RWPE2 (cell line): Measurements from ENCODE around the gene CDC42EP1.

ENCODE experiments used
- ATAC-seq: fragments of 200-7000 bp; cut with Tn5 transposase; 3 replicates; pipeline ENCODE4 v1.9.1; 2021; ENCODE audit warnings: low read depth
- DNase-seq: peaks from one replicate; pipeline ENCODE4 v3.0.0-alpha.2; 2020; ENCODE audit warnings: low spot score
- H3K27ac ChIP-seq: fragments of 450-650 bp; 2 replicates; pipeline ENCODE4 v1.5.1; 2017; ENCODE audit warnings: mild to moderate bottlenecking; ENCODE audit not compliant: poor library complexity, severe bottlenecking
- H3K27me3 ChIP-seq: fragments of 250-450 bp; sonication (Bioruptor Pico); 2 replicates; pipeline ENCODE4 v1.5.1; 2021; ENCODE audit warnings: mild to moderate bottlenecking, moderate library complexity; ENCODE audit not compliant: insufficient read depth, poor library complexity, severe bottlenecking
- H3K36me3 ChIP-seq: fragments of 250-450 bp; sonication (Bioruptor Pico); 2 replicates; pipeline ENCODE4 v1.5.1; 2020; ENCODE audit warnings: low read depth, mild to moderate bottlenecking, moderate library complexity
- H3K4me1 ChIP-seq: fragments of 250-450 bp; sonication (Bioruptor Pico); 2 replicates; pipeline ENCODE4 v1.5.1; 2021; ENCODE audit warnings: mild to moderate bottlenecking, moderate library complexity; ENCODE audit not compliant: insufficient read depth, poor library complexity, severe bottlenecking
- H3K4me3 ChIP-seq: fragments of 250-450 bp; sonication (Bioruptor Pico); 2 replicates; pipeline ENCODE4 v1.5.1; 2021; ENCODE audit warnings: mild to moderate bottlenecking, moderate library complexity; ENCODE audit not compliant: severe bottlenecking
- H3K9me3 ChIP-seq: fragments of 250-450 bp; sonication (Bioruptor Pico); 2 replicates; pipeline ENCODE4 v1.5.1; 2021; ENCODE audit warnings: mild to moderate bottlenecking, moderate library complexity; ENCODE audit not compliant: severe bottlenecking
- CTCF ChIP-seq: fragments of 450-650 bp; IDR thresholded peaks from one replicate; pipeline ENCODE4 v1.5.1; 2017; ENCODE audit warnings: mild to moderate bottlenecking, moderate library complexity; ENCODE audit not compliant: poor library complexity, severe bottlenecking

Gene CDC42EP1

GRCh38 chr22:37616201-37617083 lies 56.2 kb downstream of the CDC42EP1 start:
- no peak overlapping the region for H3K27ac ChIP-seq
- H3K4me1 ChIP-seq: no peaks in the 10 kb centered on the region
- peaks cover 46% of the 10 kb centered on the region for H3K36me3 ChIP-seq
- H3K9me3 ChIP-seq: no peaks in the 10 kb centered on the region
- TF ChIP-seq CTCF: no peak
- ATAC-seq (0 out of 3 replicates have a peak, but pooled peaks have one; percentile 20), DNase-seq (no peak)
- H3K27me3 ChIP-seq: no peaks in the 10 kb centered on the region
- H3K4me3 ChIP-seq: no peak overlapping the region

GRCh38 chr22:37617431-37617830 lies 57.2 kb downstream of the CDC42EP1 start:
- no peak for TF ChIP-seq CTCF
- H3K27ac ChIP-seq: no peak overlapping the region
- peaks cover 47% of the 10 kb centered on the region for H3K36me3 ChIP-seq
- no peaks in the 10 kb centered on the region for H3K9me3 ChIP-seq
- no peaks in the 10 kb centered on the region for H3K27me3 ChIP-seq
- ATAC-seq (no peak), DNase-seq (no peak)
- H3K4me1 ChIP-seq: no peaks in the 10 kb centered on the region
- no peak overlapping the region for H3K4me3 ChIP-seq

- no peak overlapping the region for H3K27ac ChIP-seq
- H3K4me1 ChIP-seq: no peaks in the 10 kb centered on the region
- H3K9me3 ChIP-seq: no peaks in the 10 kb centered on the region
- ATAC-seq: no peak
- H3K27me3 ChIP-seq: no peaks in the 10 kb centered on the region
- no peak overlapping the region for H3K4me3 ChIP-seq
- DNase-seq: no peak
- no peak for TF ChIP-seq CTCF
- peaks cover 47% of the 10 kb centered on the region for H3K36me3 ChIP-seq
Observed at GRCh38 chr22:37618072-37618656, 57.9 kb downstream of the CDC42EP1 start.

GRCh38 chr22:37618674-37619073 lies 58.4 kb downstream of the CDC42EP1 start:
- Histone ChIP-seq H3K4me3 (no peak overlapping the region), H3K27ac (no peak overlapping the region), H3K36me3 (peaks cover 47% of the 10 kb centered on the region), H3K9me3 (no peaks in the 10 kb centered on the region), H3K4me1 (no peaks in the 10 kb centered on the region), H3K27me3 (no peaks in the 10 kb centered on the region)
- ATAC-seq: no peak
- DNase-seq: no peak
- no peak for TF ChIP-seq CTCF
